NOMO-1 treated with DMSO at 0.1 percent for 48 hours (cell line): ENCODE data around the gene TMEM229B.

Experiments
- DNase-seq: peaks from one replicate; lab custom pipeline; 2025; ENCODE audit not compliant: unreplicated experiment; lab: John Stamatoyannopoulos, UW

Gene TMEM229B

GRCh38 chr14:67515386-67516079 lies 27.0 kb upstream of the TMEM229B start:
- DNase-seq: no peak

- peak; percentile 47 for DNase-seq
These were observed 26.3 kb upstream of the TMEM229B start for GRCh38 chr14:67514650-67515385.

GRCh38 chr14:67514203-67514607 lies 25.7 kb upstream of the TMEM229B start:
- DNase-seq: no peak

GRCh38 chr14:67513631-67514108 lies 25.1 kb upstream of the TMEM229B start:
- DNase-seq: no peak

- DNase-seq: peak; percentile 30
These were observed 24.2 kb upstream of the TMEM229B start for GRCh38 chr14:67512463-67513310.

GRCh38 chr14:67510836-67511235 lies 22.3 kb upstream of the TMEM229B start:
- DNase-seq: no peak

GRCh38 chr14:67510121-67510520 lies 21.6 kb upstream of the TMEM229B start:
- no peak for DNase-seq

- DNase-seq: peak; percentile 62
These were observed 20.4 kb upstream of the TMEM229B start for GRCh38 chr14:67508956-67509355.

GRCh38 chr14:67505254-67505653 lies 16.7 kb upstream of the TMEM229B start:
- DNase-seq: no peak

- DNase-seq: no peak
These were observed 14.8 kb upstream of the TMEM229B start for GRCh38 chr14:67503331-67503730.

- peak; percentile 73 for DNase-seq
These were observed 14.3 kb upstream of the TMEM229B start for GRCh38 chr14:67502867-67503266.

- no peak for DNase-seq
These were observed 13.1 kb upstream of the TMEM229B start for GRCh38 chr14:67501670-67502069.

GRCh38 chr14:67500981-67501380 lies 12.5 kb upstream of the TMEM229B start:
- no peak for DNase-seq

- DNase-seq: no peak
These were observed 9.2 kb upstream of the TMEM229B start for GRCh38 chr14:67497716-67498115.

- no peak for DNase-seq
These were observed 8.7 kb upstream of the TMEM229B start for GRCh38 chr14:67497216-67497615.

- no peak for DNase-seq
These were observed 7.3 kb upstream of the TMEM229B start for GRCh38 chr14:67495827-67496226.

GRCh38 chr14:67493092-67493717 lies 4.7 kb upstream of the TMEM229B start:
- peak; percentile 51 for DNase-seq

GRCh38 chr14:67492538-67492937 lies 4.0 kb upstream of the TMEM229B start:
- DNase-seq: no peak

GRCh38 chr14:67491741-67492507 lies 3.4 kb upstream of the TMEM229B start:
- DNase-seq: no peak

- no peak for DNase-seq
These were observed 2.8 kb upstream of the TMEM229B start for GRCh38 chr14:67491285-67491684.
